HUES6 (cell line): Measurements from ENCODE around the gene SLC13A2.

Source experiments
- H3K27ac ChIP-seq: 2 replicates; pipeline ENCODE4 v1.7.0; 2013; ENCODE audit warnings: low read depth, mild to moderate bottlenecking, low read length, inconsistent platforms
- H3K27me3 ChIP-seq: 2 replicates; pipeline ENCODE4 v1.6.1; 2013; ENCODE audit warnings: low read length; ENCODE audit not compliant: control insufficient read depth, insufficient read depth
- H3K36me3 ChIP-seq: 2 replicates; pipeline ENCODE4 v1.6.1; 2013; ENCODE audit warnings: low read length; ENCODE audit not compliant: control insufficient read depth, insufficient read depth
- H3K4me1 ChIP-seq: 2 replicates; pipeline ENCODE4 v1.6.1; 2013; ENCODE audit warnings: low read length; ENCODE audit not compliant: control insufficient read depth, insufficient read depth
- H3K4me3 ChIP-seq: 2 replicates; pipeline ENCODE4 v1.5.1; 2013; ENCODE audit warnings: low read depth, low read length
- H3K9ac ChIP-seq: one replicate; pipeline ENCODE4 v1.6.1; 2013; ENCODE audit warnings: mild to moderate bottlenecking, low read length
- H3K9me3 ChIP-seq: 2 replicates; pipeline ENCODE4 v1.6.1; 2013; ENCODE audit warnings: low read depth, low read length; ENCODE audit not compliant: control insufficient read depth, insufficient read depth

The SLC13A2 gene

DNA sequence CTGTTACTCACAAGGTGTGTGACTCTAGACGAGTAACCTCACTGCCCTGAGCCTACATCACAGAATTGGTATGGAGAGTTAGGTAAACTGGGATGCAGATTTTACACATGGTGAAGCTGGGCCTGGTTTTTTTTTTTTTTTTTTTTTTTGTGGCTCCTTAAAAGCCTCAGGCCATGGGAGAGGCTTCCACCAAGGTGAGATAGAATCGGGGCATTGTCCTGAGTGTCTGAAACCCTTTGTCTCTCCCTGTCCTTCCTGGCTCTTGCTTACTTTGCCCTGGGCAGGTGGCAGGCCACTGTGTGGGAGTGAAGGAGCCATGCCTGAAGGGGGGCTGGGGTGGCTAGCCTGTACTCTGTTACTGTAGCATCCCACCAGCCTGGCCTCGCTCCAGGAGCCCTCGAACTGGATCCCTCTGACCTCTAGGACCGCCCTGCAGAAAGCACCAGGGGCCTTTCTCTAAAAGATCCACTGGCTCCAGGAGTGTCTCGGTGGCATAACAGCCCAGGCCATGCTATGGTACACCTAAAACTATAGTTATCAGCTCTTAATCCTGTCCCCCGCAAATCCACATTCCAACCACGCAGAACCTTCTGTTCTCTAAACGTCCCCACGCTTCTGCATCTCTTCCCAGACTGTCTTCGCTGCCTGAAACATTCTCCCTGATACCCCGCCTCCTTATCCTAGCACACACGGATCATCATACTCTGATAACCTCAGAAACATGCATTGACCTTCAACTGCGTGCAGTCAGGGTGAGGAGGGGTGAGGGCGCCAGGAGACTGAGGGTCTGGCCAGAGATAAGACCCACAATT lies 1.7 kb upstream of the SLC13A2 start:
- Histone ChIP-seq H3K9me3 (no peaks in the 10 kb centered on the region), H3K4me3 (no peak overlapping the region), H3K36me3 (no peaks in the 10 kb centered on the region), H3K4me1 (no peaks in the 10 kb centered on the region), H3K9ac (no peak overlapping the region), H3K27me3 (no peaks in the 10 kb centered on the region), H3K27ac (no peak overlapping the region)

DNA sequence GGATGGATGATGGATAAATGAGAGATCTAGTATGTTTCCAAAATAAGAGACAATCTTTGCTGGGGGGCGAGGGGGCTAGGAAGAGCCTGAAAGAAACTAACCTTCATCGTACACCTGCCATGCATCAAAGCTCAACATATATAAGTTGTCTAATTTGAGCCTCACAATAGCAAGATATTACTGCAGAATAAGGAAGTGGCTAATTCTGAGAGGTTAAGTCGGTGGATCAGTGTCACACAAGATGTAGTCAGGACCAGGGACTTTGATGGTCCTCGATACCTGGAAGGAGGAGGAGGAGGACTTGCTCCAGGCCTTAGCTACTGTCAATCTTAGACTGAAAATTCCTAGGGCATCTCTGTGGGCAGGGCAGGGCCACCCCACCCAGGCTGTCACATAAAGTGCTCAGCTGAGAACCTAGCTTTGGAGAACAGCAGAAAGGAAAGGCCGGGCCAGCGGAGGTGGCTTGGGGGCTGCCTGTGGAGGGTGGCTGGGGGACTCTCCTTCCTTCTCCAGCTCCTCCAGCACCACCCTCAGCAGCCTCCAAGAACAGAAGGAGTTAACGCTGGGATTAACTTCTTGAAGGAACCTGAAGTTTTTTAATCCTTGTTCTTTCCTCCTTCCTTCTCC lies 460 bp upstream of the SLC13A2 start:
- Histone ChIP-seq H3K36me3 (no peaks in the 10 kb centered on the region), H3K9ac (no peak overlapping the region), H3K4me3 (no peak overlapping the region), H3K27me3 (no peaks in the 10 kb centered on the region), H3K9me3 (no peaks in the 10 kb centered on the region), H3K27ac (no peak overlapping the region), H3K4me1 (no peaks in the 10 kb centered on the region)

DNA sequence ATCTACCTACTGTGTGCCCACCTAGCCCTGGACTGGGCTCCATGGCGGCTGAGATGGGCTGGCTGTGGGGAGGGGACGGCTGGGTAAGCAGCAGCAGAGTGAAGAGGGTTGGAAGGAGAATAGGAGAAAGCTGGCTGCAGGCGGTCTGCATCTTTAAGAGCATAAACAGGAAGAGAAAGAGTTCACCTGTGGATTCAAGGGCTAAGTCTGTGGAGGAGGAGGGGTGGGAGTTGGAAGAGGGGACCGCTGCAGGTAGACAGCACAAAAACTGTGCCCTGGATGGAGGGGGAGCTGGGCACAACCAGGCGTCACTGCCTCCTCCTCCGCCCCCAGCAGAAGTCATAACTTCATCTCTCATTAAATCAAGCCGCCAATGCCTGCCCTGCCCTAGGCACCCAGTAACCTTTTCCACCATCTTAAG lies 677 bp downstream of the SLC13A2 start:
- no peaks in the 10 kb centered on the region for H3K9me3 ChIP-seq
- H3K27me3 ChIP-seq = no peaks in the 10 kb centered on the region
- no peaks in the 10 kb centered on the region for H3K36me3 ChIP-seq
- H3K4me3 ChIP-seq = no peak overlapping the region
- no peak overlapping the region for H3K9ac ChIP-seq
- H3K27ac ChIP-seq = no peak overlapping the region
- no peaks in the 10 kb centered on the region for H3K4me1 ChIP-seq

DNA sequence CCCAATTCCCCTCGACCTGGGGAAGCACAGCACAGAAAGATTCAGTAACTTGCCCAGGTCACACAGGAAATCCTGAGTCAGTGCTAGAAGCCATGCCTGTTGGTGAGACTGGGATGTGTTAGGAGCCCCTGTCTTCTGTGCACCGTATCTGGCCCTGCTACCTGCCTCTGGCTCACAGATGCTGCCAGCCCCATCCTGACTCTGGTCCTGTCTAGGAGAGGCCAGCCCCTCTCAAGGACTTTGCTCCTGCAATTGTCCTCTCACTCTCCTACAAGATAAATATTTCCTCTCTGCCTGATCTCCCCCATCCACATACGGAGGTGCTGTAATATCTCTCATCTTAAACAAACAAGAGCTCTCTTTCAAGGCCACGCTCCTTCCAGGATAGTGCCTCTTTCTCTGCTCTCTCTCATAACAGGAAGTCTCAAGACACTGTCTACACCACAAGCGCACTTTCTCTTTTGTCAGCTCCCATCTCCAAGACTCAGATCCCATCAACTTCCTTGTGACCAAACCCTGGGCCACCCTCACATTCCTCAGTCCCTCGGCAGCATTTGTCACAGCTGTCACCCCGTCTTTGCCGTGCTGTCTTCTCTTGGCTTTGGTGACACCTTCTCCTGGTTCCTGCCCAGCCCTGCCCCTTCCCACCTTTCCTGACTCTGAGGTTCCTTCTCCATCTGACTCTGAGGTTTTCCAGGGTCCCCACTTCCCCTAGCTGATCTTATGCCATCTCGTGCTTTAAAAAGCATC lies 1.9 kb downstream of the SLC13A2 start:
- Histone ChIP-seq H3K27ac (no peak overlapping the region), H3K4me1 (no peaks in the 10 kb centered on the region), H3K4me3 (no peak overlapping the region), H3K36me3 (no peaks in the 10 kb centered on the region), H3K27me3 (no peaks in the 10 kb centered on the region), H3K9ac (no peak overlapping the region), H3K9me3 (no peaks in the 10 kb centered on the region)

DNA sequence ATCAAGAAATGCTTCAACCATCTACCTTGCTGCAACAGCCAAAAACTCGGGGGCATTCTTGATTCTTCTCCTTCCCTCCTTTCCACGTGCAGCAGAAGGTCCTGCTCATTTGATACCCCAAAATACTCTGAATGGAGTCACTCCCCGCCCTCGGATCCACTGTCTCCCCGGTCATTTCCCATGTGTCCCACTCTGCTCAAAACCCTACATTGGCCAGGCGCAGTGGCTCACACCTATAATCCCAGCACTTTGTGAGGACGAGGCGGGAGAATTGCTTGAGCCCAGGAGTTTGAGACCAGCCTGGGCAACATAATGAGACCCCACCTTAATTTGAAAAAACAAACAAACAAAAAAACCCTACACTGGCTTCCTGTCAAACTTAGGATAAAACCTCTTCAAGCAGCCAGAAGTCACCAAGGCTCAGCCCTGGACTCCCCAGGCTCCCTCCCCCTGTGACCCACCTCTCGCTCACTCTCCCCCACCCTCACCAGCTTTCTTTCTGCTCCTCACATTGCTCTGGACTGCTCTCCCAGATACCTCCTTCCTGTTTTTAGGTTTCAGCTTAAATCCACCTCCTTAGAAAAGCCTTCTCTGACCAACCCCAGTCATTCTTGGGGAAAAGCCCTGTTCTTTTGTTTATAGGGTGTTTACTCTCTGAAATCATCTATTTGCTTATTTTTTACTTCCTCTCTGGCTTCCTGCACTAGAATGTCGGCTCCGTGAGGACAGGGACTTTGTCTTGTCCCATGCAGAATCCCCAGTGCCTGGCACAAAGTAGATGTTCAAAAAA lies 2.8 kb downstream of the SLC13A2 start:
- Histone ChIP-seq H3K27me3 (no peaks in the 10 kb centered on the region), H3K9ac (no peak overlapping the region), H3K4me3 (no peak overlapping the region), H3K36me3 (no peaks in the 10 kb centered on the region), H3K9me3 (no peaks in the 10 kb centered on the region), H3K4me1 (peaks cover 4% of the 10 kb centered on the region), H3K27ac (no peak overlapping the region)

DNA sequence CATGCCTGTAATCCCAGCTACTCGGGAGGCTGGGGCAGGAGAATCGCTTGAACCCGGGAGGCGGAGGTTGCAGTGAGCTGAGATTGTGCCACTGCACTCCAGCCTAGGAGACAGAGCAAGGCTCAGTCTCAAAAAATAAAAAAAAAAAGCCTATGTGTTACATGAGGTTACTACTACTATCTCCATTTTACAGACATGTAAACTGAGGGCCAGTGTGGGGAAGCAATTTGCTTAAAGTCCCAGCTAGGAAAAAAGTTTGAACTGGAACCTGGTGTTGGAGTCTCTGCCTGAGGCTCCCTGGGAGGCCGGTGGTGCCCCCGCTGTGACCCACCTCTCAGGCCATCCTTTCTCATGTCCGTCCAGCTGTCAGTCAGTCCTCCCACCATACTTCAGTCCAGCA lies 4.5 kb downstream of the SLC13A2 start:
- no peak overlapping the region for H3K27ac ChIP-seq
- H3K4me1 ChIP-seq = peaks cover 8% of the 10 kb centered on the region
- no peaks in the 10 kb centered on the region for H3K27me3 ChIP-seq
- no peak overlapping the region for H3K4me3 ChIP-seq
- H3K9ac ChIP-seq = no peak overlapping the region
- H3K9me3 ChIP-seq = no peaks in the 10 kb centered on the region
- H3K36me3 ChIP-seq = no peaks in the 10 kb centered on the region

DNA sequence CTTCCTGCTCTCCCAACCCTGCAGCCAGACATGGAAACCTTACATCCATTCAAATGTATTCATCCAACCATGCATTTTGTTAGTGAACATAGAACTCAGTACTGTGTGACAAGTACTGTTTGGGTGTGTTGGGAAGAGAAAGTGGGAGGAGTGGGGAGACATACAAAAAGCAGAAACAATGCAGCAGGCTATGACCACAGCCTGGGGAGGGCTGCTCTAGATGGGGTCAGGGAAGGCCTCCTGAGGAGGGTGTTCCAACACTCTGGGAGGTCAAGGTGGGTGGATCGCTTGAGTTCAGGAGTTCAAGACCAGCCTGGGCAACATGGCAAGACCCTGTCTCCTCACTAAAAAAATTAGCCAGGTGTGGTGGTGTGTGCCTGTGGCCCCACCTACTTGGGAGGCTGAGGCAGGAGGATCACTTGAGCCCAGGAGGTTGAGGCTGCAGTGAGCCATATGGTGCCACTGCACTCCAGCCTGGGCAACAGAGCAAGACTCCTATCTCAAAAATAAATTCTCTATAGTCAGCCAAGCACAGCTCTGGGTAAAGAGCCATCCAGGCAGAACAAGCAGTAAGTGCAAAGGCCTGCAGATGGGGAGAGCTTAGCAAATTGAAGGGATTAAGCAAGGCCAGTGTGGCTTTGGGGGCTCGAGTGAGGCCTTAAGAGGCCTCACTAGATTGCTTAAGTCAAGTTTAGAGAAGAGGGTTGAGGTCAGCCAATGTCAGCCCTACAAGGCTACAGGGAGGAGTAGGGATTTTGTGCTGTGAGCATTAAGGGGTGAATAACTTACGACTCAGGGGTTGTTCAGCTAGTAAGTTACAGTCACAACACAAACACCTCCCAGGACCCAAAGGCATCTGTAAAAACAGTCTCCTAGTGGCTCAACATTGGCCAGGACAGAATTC lies 5.5 kb downstream of the SLC13A2 start:
- no peaks in the 10 kb centered on the region for H3K9me3 ChIP-seq
- H3K4me3 ChIP-seq = no peak overlapping the region
- peaks cover 8% of the 10 kb centered on the region for H3K4me1 ChIP-seq
- H3K27ac ChIP-seq = no peak overlapping the region
- H3K27me3 ChIP-seq = no peaks in the 10 kb centered on the region
- H3K9ac ChIP-seq = no peak overlapping the region
- no peaks in the 10 kb centered on the region for H3K36me3 ChIP-seq

DNA sequence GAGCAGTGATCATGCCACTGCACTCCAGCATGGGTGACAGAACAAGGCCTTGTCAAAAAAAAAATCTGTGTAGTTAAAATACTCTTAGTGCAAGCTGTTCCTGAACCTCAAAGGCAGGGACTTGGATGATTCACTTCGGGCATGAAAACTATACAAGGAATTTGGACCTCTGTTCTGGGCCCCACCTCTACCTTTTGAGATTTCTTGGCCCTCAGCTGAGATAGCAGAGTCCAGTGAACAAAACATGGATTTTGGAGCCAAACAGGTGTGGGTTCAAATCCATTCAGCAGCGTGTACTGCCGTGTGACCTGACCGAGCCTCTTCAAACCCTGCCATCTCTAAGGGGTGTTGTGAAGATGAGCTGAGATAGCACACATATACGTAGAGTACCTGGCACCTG lies 6.8 kb downstream of the SLC13A2 start:
- no peak overlapping the region for H3K9ac ChIP-seq
- H3K27ac ChIP-seq = no peak overlapping the region
- no peaks in the 10 kb centered on the region for H3K36me3 ChIP-seq
- H3K4me3 ChIP-seq = no peak overlapping the region
- peaks cover 13% of the 10 kb centered on the region for H3K4me1 ChIP-seq
- no peaks in the 10 kb centered on the region for H3K9me3 ChIP-seq
- no peaks in the 10 kb centered on the region for H3K27me3 ChIP-seq

DNA sequence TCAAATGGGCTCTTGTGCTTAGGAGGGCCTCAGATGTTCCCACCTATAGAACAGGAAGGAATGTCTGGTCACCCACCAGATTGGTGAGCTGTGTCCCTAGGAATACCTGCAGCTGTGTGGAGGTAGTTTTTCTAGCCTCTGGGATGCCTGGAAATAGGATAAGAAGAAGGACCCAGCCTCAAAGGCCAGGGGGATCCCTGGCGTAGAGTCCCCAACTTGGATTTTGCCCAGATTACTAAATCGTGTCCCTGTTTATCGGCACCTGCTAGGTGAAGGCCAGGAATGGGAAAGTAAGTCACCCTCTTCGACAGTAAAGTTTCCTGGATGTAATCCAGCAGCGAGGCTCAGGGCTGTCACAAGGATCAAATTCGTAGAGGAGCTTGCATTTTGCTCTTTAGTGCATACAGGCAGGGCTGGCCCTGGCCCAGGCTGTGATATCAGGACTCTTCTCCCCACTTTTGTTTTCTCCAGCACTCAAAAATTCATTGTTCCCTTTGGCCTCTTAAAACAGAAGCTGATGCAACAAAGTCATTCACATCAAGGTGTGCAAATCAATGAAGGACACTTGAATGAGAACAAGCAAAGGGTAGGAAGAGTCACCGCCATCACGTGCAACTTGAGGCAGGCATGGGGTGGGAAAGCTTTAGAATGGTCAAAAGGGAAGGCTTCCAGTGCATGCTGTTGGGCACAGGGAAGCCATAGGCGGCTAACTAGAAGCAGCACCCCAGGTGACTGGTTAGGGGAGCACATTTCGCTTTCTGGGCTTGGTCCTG lies 7.5 kb downstream of the SLC13A2 start:
- H3K9me3 ChIP-seq = no peaks in the 10 kb centered on the region
- no peak overlapping the region for H3K9ac ChIP-seq
- no peaks in the 10 kb centered on the region for H3K27me3 ChIP-seq
- H3K4me1 ChIP-seq = peaks cover 14% of the 10 kb centered on the region
- no peak overlapping the region for H3K4me3 ChIP-seq
- H3K36me3 ChIP-seq = no peaks in the 10 kb centered on the region
- no peak overlapping the region for H3K27ac ChIP-seq
